ENCODE measurements around the gene PCDHB8.

GRCh38 chr5:141175933-141176332 lies 1.7 kb upstream of the PCDHB8 start:
- TF ChIP-seq, protein P1, sequence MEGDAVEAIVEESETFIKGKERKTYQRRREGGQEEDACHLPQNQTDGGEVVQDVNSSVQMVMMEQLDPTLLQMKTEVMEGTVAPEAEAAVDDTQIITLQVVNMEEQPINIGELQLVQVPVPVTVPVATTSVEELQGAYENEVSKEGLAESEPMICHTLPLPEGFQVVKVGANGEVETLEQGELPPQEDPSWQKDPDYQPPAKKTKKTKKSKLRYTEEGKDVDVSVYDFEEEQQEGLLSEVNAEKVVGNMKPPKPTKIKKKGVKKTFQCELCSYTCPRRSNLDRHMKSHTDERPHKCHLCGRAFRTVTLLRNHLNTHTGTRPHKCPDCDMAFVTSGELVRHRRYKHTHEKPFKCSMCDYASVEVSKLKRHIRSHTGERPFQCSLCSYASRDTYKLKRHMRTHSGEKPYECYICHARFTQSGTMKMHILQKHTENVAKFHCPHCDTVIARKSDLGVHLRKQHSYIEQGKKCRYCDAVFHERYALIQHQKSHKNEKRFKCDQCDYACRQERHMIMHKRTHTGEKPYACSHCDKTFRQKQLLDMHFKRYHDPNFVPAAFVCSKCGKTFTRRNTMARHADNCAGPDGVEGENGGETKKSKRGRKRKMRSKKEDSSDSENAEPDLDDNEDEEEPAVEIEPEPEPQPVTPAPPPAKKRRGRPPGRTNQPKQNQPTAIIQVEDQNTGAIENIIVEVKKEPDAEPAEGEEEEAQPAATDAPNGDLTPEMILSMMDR (IDR thresholded peaks at IDR 0.05 in 4 of 5, conservative IDR thresholded peaks at IDR 0.05 in 1 of 5), result no peak
- TF ChIP-seq POLR2A (IDR thresholded peaks at IDR 0.05), result no peak

Measured in gastrocnemius medialis (tissue), 4 donors.